ENCODE results near the gene CLPTM1L.
A peak's percentile ranks its signal among the peaks of the same experiment; 100 is the strongest.

The CLPTM1L gene

GRCh38 chr5:1316588-1317340 lies 28.1 kb downstream of the CLPTM1L start:
- DNase-seq (ENCODE audit: low read depth in 1 of 2, low spot score in 1 of 2): no peak

- peak in 1 of 2 donors; percentile 29 for DNase-seq (ENCODE audit: low read depth in 1 of 2, low spot score in 1 of 2)
Measured at GRCh38 chr5:1315709-1316587, 29.0 kb downstream of the CLPTM1L start.

- DNase-seq (ENCODE audit: low read depth in 1 of 2, low spot score in 1 of 2): no peak
Measured at GRCh38 chr5:1315018-1315708, 29.7 kb downstream of the CLPTM1L start.

GRCh38 chr5:1314564-1314982 lies 30.3 kb downstream of the CLPTM1L start:
- no peak for DNase-seq (ENCODE audit: low read depth in 1 of 2, low spot score in 1 of 2)

- DNase-seq (ENCODE audit: low read depth in 1 of 2, low spot score in 1 of 2): no peak
Measured at GRCh38 chr5:1312993-1313833, 31.7 kb downstream of the CLPTM1L start.

GRCh38 chr5:1312206-1312605 lies 32.7 kb downstream of the CLPTM1L start:
- DNase-seq (ENCODE audit: low read depth in 1 of 2, low spot score in 1 of 2): no peak

GRCh38 chr5:1311439-1312055 lies 33.4 kb downstream of the CLPTM1L start:
- no peak for DNase-seq (ENCODE audit: low read depth in 1 of 2, low spot score in 1 of 2)

- no peak for DNase-seq (ENCODE audit: low read depth in 1 of 2, low spot score in 1 of 2)
Measured at GRCh38 chr5:1310118-1310517, 34.8 kb downstream of the CLPTM1L start.

- DNase-seq (ENCODE audit: low read depth in 1 of 2, low spot score in 1 of 2): no peak
Measured at GRCh38 chr5:1304033-1304432, 40.9 kb downstream of the CLPTM1L start.

- no peak for DNase-seq (ENCODE audit: low read depth in 1 of 2, low spot score in 1 of 2)
Measured at GRCh38 chr5:1302258-1302657, 42.6 kb downstream of the CLPTM1L start.

GRCh38 chr5:1300581-1301083 lies 44.3 kb downstream of the CLPTM1L start:
- no peak for DNase-seq (ENCODE audit: low read depth in 1 of 2, low spot score in 1 of 2)

- no peak for DNase-seq (ENCODE audit: low read depth in 1 of 2, low spot score in 1 of 2)
Measured at GRCh38 chr5:1299961-1300360, 44.9 kb downstream of the CLPTM1L start.

GRCh38 chr5:1299511-1299850 lies 45.4 kb downstream of the CLPTM1L start:
- no peak for DNase-seq (ENCODE audit: low read depth in 1 of 2, low spot score in 1 of 2)

GRCh38 chr5:1298723-1299510 lies 46.0 kb downstream of the CLPTM1L start:
- no peak for DNase-seq (ENCODE audit: low read depth in 1 of 2, low spot score in 1 of 2)

GRCh38 chr5:1298067-1298551 lies 46.8 kb downstream of the CLPTM1L start:
- DNase-seq (ENCODE audit: low read depth in 1 of 2, low spot score in 1 of 2): no peak

- DNase-seq (ENCODE audit: low read depth in 1 of 2, low spot score in 1 of 2): no peak
Measured at GRCh38 chr5:1297243-1297642, 47.7 kb downstream of the CLPTM1L start.

- no peak for DNase-seq (ENCODE audit: low read depth in 1 of 2, low spot score in 1 of 2)
Measured at GRCh38 chr5:1295650-1296037, 49.3 kb downstream of the CLPTM1L start.

- peak; percentile 44 to 65 for DNase-seq (ENCODE audit: low read depth in 1 of 2, low spot score in 1 of 2)
Measured at GRCh38 chr5:1294835-1295649, 49.9 kb downstream of the CLPTM1L start, which contains the start of gene TERT. TERT (minus strand) TSS chr5:1295068; CDS start chr5:1294989, 79 bp downstream.
